Panc1 (cell line): ENCODE data around the gene LTF. TPM values are rescaled to one million over a fixed set of nuclear protein-coding genes. Genes with fewer than 3 reads are reported as not detected.

ENCODE experiments used
- ATAC-seq: fragments of 200-7000 bp; cut with Tn5 transposase; 2 replicates; pipeline ENCODE4 v1.9.1; 2020; ENCODE audit warnings: mild to moderate bottlenecking, moderate library complexity
- BruUV-seq: library from RNA; stranded (reverse); fragments of 400-500 nt; replicated peaks from 2 replicates; lab custom pipeline; 2021; lab: Mats Ljungman, UMichigan
- CTCF ChIA-PET: fragments of 300-600 bp; sonication (Branson Sonifier 250); formaldehyde crosslinking; loops from one replicate; lab custom pipeline; 2022; ENCODE audit warnings: antibody characterized with exemption; lab: Charles Lee
- POLR2A ChIA-PET: fragments of 300-600 bp; sonication (Branson Sonifier 250); formaldehyde crosslinking; loops from one replicate; lab custom pipeline; 2022; ENCODE audit warnings: antibody characterized with exemption; lab: Charles Lee
- DNase-seq: peaks from one replicate; pipeline ENCODE4 v3.0.0-alpha.2; 2010; ENCODE audit warnings: low read depth, low spot score
- H3K27ac ChIP-seq: 2 replicates; pipeline ENCODE4 v1.5.1; 2011; ENCODE audit warnings: mild to moderate bottlenecking, low read length, inconsistent platforms
- H3K27me3 ChIP-seq: fragments of 200-500 bp; sonication (Bioruptor generic); 2 replicates; pipeline ENCODE4 v1.6.0; 2014; ENCODE audit warnings: low read length, inconsistent platforms; ENCODE audit not compliant: control insufficient read depth, insufficient read depth
- H3K36me3 ChIP-seq: fragments of 200-500 bp; sonication (Bioruptor generic); 2 replicates; pipeline ENCODE4 v1.5.1; 2014; ENCODE audit warnings: inconsistent platforms, mild to moderate bottlenecking, low read length, moderate library complexity; ENCODE audit not compliant: control insufficient read depth, insufficient read depth
- H3K4me1 ChIP-seq: 2 replicates; pipeline ENCODE4 v1.5.1; 2011; ENCODE audit warnings: inconsistent platforms, mild to moderate bottlenecking, low read length, moderate library complexity; ENCODE audit not compliant: control insufficient read depth, insufficient read depth
- H3K4me3 ChIP-seq, 2 experiments: 2 replicates each; pipeline ENCODE4 v1.5.1; 2011 to 2012; ENCODE audit warnings: low read depth in 2 of 2, low read length in 2 of 2, mild to moderate bottlenecking in 2 of 2, inconsistent platforms in 1 of 2, moderate library complexity in 1 of 2
- H3K9me3 ChIP-seq: fragments of 200-500 bp; sonication (Bioruptor generic); 2 replicates; pipeline ENCODE4 v1.5.1; 2014; ENCODE audit warnings: low read depth, mild to moderate bottlenecking, inconsistent platforms, low read length, moderate library complexity; ENCODE audit not compliant: control insufficient read depth, insufficient read depth
- POLR2AphosphoS5 ChIP-seq: IDR thresholded peaks from 2 replicates; pipeline ENCODE4 v1.6.1; 2012; ENCODE audit warnings: mild to moderate bottlenecking, low read depth, low read length, moderate library complexity
- SIN3A ChIP-seq: IDR thresholded peaks from 2 replicates; pipeline ENCODE4 v1.6.1; 2012; ENCODE audit warnings: low read depth, mild to moderate bottlenecking, low read length, moderate library complexity, borderline replicate concordance; ENCODE audit not compliant: insufficient read depth
- TCF7L2 ChIP-seq: IDR thresholded peaks from 2 replicates; pipeline ENCODE4 v1.6.1; 2011; ENCODE audit warnings: mild to moderate bottlenecking, low read depth, low read length, inconsistent platforms
- in situ Hi-C: cut with HindIII; loops from 2 replicates; pipeline ENCODE4 v1.10.0; 2016; ENCODE audit warnings: low sequenced_read_pairs, low pct_unique_long_range_greater_than_20kb
- intact Hi-C: fragments of 100-400 bp; cut with micrococcal nuclease; formaldehyde crosslinking; loops from one replicate; pipeline ENCODE4 v1.10.0; 2022; ENCODE audit not compliant: unreplicated experiment
- total RNA-seq: library from RNA; stranded (reverse); gene quantifications from one replicate; pipeline ENCODE4 v1.2.1, GENCODE V29; 2021; ENCODE audit not compliant: unreplicated experiment
- TF ChIP-seq, protein P1 (sequence below): fragments of 450-650 bp; IDR thresholded peaks from 2 replicates; pipeline ENCODE4 v1.5.1; 2017; ENCODE audit warnings: mild to moderate bottlenecking
- TF ChIP-seq, protein P2 (sequence below), 2 experiments: IDR thresholded peaks; 2 replicates each; pipeline ENCODE4 v1.6.1; 2011 to 2012; ENCODE audit warnings: low read depth in 2 of 2, control low read depth in 1 of 2, low read length in 1 of 2, mild to moderate bottlenecking in 1 of 2, moderate library complexity in 1 of 2; ENCODE audit not compliant: insufficient read depth in 1 of 2

LTF gene
- total RNA-seq, 1 experiment from 2014 or later, result not detected

DNA sequence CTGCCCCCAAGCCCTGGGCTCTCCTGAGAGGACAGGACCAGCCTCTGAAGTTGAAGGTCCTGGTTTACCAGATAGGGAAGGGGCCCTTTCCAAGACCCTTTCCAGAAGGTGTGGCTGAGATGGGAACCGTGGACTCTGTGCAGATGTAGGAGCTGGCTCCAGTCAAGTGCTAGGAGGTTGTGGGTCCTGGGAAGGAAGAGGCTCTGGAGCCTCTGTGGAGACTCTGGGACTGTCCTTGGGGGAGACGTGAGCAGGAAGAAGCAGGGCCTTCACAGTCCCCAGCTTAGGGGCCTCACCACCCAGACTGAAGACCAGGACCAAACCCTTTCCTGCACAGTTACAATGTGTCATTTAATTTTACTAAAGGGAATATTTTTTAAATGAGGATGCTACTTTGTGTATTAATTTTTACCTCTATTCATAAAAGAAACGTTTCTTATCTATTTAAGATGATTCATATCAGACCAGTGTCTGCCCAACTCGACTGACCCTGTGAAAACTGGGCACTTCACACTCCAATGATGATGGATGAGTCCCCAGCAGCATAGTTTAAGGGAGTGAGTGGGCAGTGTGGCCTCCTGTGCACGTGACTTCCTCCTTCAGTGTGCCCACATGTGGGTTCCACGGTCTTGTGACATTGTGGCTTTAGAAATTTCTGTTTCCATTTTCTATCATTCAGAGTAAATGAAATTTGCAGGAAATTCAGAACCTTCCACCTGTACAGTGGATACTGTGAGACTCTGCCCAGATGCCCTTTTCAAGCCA is 68.8 kb downstream of the LTF start:
- Histone ChIP-seq H3K27me3 (no peaks in the 10 kb centered on the region), H3K27ac (no peak overlapping the region), H3K4me1 (no peaks in the 10 kb centered on the region), H3K9me3 (no peaks in the 10 kb centered on the region), H3K4me3 (no peak overlapping the region), H3K36me3 (no peaks in the 10 kb centered on the region)
- in situ Hi-C loops, result no loop called here
- no TSS peak for BruUV-seq
- DNase-seq (no peak), ATAC-seq (no peak)
- no peak for TF ChIP-seq SIN3A
- TF ChIP-seq TCF7L2, result no peak
- TF ChIP-seq, protein P1, sequence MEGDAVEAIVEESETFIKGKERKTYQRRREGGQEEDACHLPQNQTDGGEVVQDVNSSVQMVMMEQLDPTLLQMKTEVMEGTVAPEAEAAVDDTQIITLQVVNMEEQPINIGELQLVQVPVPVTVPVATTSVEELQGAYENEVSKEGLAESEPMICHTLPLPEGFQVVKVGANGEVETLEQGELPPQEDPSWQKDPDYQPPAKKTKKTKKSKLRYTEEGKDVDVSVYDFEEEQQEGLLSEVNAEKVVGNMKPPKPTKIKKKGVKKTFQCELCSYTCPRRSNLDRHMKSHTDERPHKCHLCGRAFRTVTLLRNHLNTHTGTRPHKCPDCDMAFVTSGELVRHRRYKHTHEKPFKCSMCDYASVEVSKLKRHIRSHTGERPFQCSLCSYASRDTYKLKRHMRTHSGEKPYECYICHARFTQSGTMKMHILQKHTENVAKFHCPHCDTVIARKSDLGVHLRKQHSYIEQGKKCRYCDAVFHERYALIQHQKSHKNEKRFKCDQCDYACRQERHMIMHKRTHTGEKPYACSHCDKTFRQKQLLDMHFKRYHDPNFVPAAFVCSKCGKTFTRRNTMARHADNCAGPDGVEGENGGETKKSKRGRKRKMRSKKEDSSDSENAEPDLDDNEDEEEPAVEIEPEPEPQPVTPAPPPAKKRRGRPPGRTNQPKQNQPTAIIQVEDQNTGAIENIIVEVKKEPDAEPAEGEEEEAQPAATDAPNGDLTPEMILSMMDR, result no peak
- no peak for TF ChIP-seq POLR2AphosphoS5
- TF ChIP-seq, protein P2, sequence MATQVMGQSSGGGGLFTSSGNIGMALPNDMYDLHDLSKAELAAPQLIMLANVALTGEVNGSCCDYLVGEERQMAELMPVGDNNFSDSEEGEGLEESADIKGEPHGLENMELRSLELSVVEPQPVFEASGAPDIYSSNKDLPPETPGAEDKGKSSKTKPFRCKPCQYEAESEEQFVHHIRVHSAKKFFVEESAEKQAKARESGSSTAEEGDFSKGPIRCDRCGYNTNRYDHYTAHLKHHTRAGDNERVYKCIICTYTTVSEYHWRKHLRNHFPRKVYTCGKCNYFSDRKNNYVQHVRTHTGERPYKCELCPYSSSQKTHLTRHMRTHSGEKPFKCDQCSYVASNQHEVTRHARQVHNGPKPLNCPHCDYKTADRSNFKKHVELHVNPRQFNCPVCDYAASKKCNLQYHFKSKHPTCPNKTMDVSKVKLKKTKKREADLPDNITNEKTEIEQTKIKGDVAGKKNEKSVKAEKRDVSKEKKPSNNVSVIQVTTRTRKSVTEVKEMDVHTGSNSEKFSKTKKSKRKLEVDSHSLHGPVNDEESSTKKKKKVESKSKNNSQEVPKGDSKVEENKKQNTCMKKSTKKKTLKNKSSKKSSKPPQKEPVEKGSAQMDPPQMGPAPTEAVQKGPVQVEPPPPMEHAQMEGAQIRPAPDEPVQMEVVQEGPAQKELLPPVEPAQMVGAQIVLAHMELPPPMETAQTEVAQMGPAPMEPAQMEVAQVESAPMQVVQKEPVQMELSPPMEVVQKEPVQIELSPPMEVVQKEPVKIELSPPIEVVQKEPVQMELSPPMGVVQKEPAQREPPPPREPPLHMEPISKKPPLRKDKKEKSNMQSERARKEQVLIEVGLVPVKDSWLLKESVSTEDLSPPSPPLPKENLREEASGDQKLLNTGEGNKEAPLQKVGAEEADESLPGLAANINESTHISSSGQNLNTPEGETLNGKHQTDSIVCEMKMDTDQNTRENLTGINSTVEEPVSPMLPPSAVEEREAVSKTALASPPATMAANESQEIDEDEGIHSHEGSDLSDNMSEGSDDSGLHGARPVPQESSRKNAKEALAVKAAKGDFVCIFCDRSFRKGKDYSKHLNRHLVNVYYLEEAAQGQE (IDR thresholded peaks at IDR 0.05; ENCODE audit: insufficient read depth in 1 of 2, low read depth in 2 of 2, low read length in 1 of 2), result no peak
- intact Hi-C loops, result no loop called here
- POLR2A ChIA-PET, result no interaction called here
- CTCF ChIA-PET, result no interaction called here

DNA sequence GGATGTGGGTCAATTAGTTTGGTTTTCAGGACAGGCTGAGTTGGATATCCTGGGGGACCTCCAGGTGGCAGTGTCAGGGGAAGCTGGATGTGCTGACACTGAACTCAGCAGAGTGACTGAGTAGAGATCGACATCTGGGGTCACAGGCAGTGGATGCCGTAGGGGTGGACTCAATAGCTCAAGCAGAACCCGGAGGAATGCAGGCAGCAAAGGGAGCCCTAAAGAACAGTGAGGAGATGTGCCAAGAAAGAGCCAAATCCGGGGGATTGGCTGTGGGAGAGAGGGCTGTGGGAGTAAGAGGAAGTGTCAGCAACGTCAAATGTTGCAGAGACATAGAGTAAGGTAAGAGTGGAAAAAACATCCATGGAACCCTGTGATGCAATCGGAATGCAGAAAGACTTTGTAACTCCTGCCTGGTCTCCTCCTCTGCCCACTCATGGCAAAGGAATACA is 69.5 kb downstream of the LTF start:
- POLR2A ChIA-PET, result no interaction called here
- Histone ChIP-seq H3K4me3 (no peak overlapping the region), H3K36me3 (no peaks in the 10 kb centered on the region), H3K4me1 (no peaks in the 10 kb centered on the region), H3K9me3 (no peaks in the 10 kb centered on the region), H3K27me3 (no peaks in the 10 kb centered on the region), H3K27ac (no peak overlapping the region)
- TF ChIP-seq, protein P1, result no peak
- TF ChIP-seq TCF7L2, result no peak
- no peak for TF ChIP-seq POLR2AphosphoS5
- TF ChIP-seq, protein P2 (IDR thresholded peaks at IDR 0.05; ENCODE audit: insufficient read depth in 1 of 2, low read depth in 2 of 2, low read length in 1 of 2), result no peak
- TF ChIP-seq SIN3A, result no peak
- no peak for ATAC-seq
- CTCF ChIA-PET, result no interaction called here
- BruUV-seq, result no TSS peak
- no peak for DNase-seq
- intact Hi-C loops (no loop called here), in situ Hi-C loops (no loop called here)
